ENCODE data around the gene C19orf47. TPM values are rescaled to one million over a fixed set of nuclear protein-coding genes. Genes with fewer than 3 reads are reported as not detected.

The C19orf47 gene
- total and polyA plus RNA-seq, 2 donors (not counting 1 experiment from before 2014, with no cell fraction given) = 5.1 to 9.1 TPM

DNA sequence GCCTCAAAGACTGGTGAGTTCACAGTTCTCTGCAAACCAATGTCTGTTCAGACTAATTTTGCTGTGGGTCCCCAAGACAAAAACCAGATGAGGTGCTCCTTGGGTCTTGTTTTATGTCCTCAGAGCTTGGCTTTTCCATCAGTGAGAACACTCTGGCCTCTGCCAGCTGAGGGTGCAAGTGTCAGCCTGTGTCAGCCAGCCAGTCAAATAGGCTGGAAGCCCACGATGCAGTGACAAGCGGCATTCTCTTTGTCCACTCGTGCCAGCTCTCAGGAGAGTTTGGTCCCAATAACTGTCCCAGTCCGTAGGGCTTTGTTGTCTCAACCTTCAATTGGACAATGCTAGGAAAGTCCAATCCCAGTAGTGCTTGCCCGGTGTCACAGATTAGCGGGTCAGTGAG is 53.6 kb downstream of the C19orf47 start:
- Histone ChIP-seq H2AFZ (ENCODE audit: low read length) (no peak overlapping the region), H3K4me2 (ENCODE audit: extremely low read depth, insufficient read depth, low read length) (no peak overlapping the region), H3K9ac (ENCODE audit: insufficient read depth, low read length) (no peak overlapping the region), H3K27ac (ENCODE audit: insufficient read depth, low read length) (no peak overlapping the region), H4K20me1 (ENCODE audit: control insufficient read depth, extremely low read depth, insufficient read depth, low read length) (no peaks in the 10 kb centered on the region), H3K27me3 (ENCODE audit: control insufficient read depth, insufficient read depth, low read length) (no peaks in the 10 kb centered on the region), H3K4me3 (replicated peaks in 1 of 4; ENCODE audit: control extremely low read depth in 1 of 4, insufficient read depth in 1 of 4, low read depth in 3 of 4, low read length in 4 of 4) (no peak overlapping the region), H3K9me3 (ENCODE audit: control insufficient read depth, insufficient read depth, low read depth, low read length) (no peaks in the 10 kb centered on the region), H3K4me1 (ENCODE audit: control insufficient read depth, extremely low read depth, insufficient read depth, low read length) (no peaks in the 10 kb centered on the region), H3K36me3 (ENCODE audit: control insufficient read depth, insufficient read depth, low read length) (no peaks in the 10 kb centered on the region), H3K79me2 (ENCODE audit: control insufficient read depth, insufficient read depth, low read length) (no peaks in the 10 kb centered on the region)
- DNase-seq (ENCODE audit: low read depth in 2 of 2) = no peak
- TF ChIP-seq, protein P1, sequence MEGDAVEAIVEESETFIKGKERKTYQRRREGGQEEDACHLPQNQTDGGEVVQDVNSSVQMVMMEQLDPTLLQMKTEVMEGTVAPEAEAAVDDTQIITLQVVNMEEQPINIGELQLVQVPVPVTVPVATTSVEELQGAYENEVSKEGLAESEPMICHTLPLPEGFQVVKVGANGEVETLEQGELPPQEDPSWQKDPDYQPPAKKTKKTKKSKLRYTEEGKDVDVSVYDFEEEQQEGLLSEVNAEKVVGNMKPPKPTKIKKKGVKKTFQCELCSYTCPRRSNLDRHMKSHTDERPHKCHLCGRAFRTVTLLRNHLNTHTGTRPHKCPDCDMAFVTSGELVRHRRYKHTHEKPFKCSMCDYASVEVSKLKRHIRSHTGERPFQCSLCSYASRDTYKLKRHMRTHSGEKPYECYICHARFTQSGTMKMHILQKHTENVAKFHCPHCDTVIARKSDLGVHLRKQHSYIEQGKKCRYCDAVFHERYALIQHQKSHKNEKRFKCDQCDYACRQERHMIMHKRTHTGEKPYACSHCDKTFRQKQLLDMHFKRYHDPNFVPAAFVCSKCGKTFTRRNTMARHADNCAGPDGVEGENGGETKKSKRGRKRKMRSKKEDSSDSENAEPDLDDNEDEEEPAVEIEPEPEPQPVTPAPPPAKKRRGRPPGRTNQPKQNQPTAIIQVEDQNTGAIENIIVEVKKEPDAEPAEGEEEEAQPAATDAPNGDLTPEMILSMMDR (conservative IDR thresholded peaks at IDR 0.05 in 1 of 2, IDR thresholded peaks at IDR 0.05 in 1 of 2; ENCODE audit: low read depth in 1 of 2, low read length in 2 of 2) = no peak
- TF ChIP-seq EZH2 (IDR thresholded peaks at IDR 0.05; ENCODE audit: low read length, missing control alignments) = no peak

GRCh38 chr19:40286971-40287421 is 61.2 kb downstream of the C19orf47 start:
- Histone ChIP-seq H3K4me1 (ENCODE audit: control insufficient read depth, extremely low read depth, insufficient read depth, low read length) (peaks cover 15% of the 10 kb centered on the region), H3K79me2 (ENCODE audit: control insufficient read depth, insufficient read depth, low read length) (peaks cover 30% of the 10 kb centered on the region), H3K4me3 (replicated peaks in 1 of 4; ENCODE audit: control extremely low read depth in 1 of 4, insufficient read depth in 1 of 4, low read depth in 3 of 4, low read length in 4 of 4) (peak overlapping the region in 1 of 4 experiments; percentile 49), H3K27ac (ENCODE audit: insufficient read depth, low read length) (peak overlapping the region; percentile 81), H3K27me3 (ENCODE audit: control insufficient read depth, insufficient read depth, low read length) (no peaks in the 10 kb centered on the region), H3K9ac (ENCODE audit: insufficient read depth, low read length) (no peak overlapping the region), H3K4me2 (ENCODE audit: extremely low read depth, insufficient read depth, low read length) (no peak overlapping the region), H3K36me3 (ENCODE audit: control insufficient read depth, insufficient read depth, low read length) (peaks cover 4% of the 10 kb centered on the region), H4K20me1 (ENCODE audit: control insufficient read depth, extremely low read depth, insufficient read depth, low read length) (no peaks in the 10 kb centered on the region), H3K9me3 (ENCODE audit: control insufficient read depth, insufficient read depth, low read depth, low read length) (no peaks in the 10 kb centered on the region), H2AFZ (ENCODE audit: low read length) (peak overlapping the region; percentile 88)
- no peak for DNase-seq (ENCODE audit: low read depth in 2 of 2)
- TF ChIP-seq, protein P1 (conservative IDR thresholded peaks at IDR 0.05 in 1 of 2, IDR thresholded peaks at IDR 0.05 in 1 of 2; ENCODE audit: low read depth in 1 of 2, low read length in 2 of 2) = no peak
- TF ChIP-seq EZH2 (IDR thresholded peaks at IDR 0.05; ENCODE audit: low read length, missing control alignments) = no peak

DNA sequence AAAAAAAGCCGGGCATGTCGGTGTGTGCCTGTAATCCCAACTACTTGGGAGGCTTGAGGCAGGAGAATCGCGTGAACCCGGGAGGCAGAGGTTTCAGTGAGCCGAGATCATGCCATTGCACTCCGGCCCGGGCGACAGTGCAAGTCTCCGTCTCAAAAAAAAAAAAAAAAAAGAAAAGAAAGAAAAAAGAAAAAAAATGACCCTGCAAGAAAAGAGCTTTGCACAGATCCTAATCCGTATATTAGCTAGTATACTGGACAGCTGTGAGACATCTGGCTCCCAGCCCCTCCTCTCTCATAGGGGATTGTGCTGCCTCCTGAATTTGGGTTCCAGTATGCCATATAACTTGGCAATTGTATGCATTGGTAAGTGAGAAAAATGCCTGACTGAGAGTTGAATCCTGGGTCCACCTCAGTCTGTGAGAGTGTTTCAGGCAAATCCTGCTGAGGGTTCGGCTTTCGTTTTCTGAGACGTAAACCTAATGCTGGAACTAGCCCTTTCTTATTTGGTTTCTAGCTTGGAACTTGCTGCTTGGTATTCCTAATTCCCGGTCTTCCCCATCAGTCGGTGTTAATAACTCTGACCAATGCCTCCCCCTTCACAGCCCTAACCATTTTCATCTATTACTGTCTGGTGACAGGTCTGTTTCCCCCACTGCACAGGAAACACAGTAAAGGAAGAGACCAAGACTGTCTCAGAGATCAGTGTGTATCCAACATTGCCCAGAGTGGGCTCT is 61.8 kb downstream of the C19orf47 start:
- H3K9ac ChIP-seq (ENCODE audit: insufficient read depth, low read length) = no peak overlapping the region

More for the DNA sequence above, 61.8 kb downstream of the C19orf47 start:
- peak overlapping the region in 2 of 4 experiments; percentile 16 to 49 for H3K4me3 ChIP-seq (replicated peaks in 1 of 4; ENCODE audit: control extremely low read depth in 1 of 4, insufficient read depth in 1 of 4, low read depth in 3 of 4, low read length in 4 of 4)
- TF ChIP-seq, protein P1 (conservative IDR thresholded peaks at IDR 0.05 in 1 of 2, IDR thresholded peaks at IDR 0.05 in 1 of 2; ENCODE audit: low read depth in 1 of 2, low read length in 2 of 2) = no peak
- peak in 1 of 2 donors; percentile 25 for DNase-seq (ENCODE audit: low read depth in 2 of 2)
- H3K36me3 ChIP-seq (ENCODE audit: control insufficient read depth, insufficient read depth, low read length) = peaks cover 4% of the 10 kb centered on the region
- peak overlapping the region; percentile 86 for H3K4me2 ChIP-seq (ENCODE audit: extremely low read depth, insufficient read depth, low read length)
- no peaks in the 10 kb centered on the region for H3K9me3 ChIP-seq (ENCODE audit: control insufficient read depth, insufficient read depth, low read depth, low read length)
- no peaks in the 10 kb centered on the region for H4K20me1 ChIP-seq (ENCODE audit: control insufficient read depth, extremely low read depth, insufficient read depth, low read length)
- H3K79me2 ChIP-seq (ENCODE audit: control insufficient read depth, insufficient read depth, low read length) = peaks cover 36% of the 10 kb centered on the region
- H3K27ac ChIP-seq (ENCODE audit: insufficient read depth, low read length) = peak overlapping the region; percentile 81
- peak overlapping the region; percentile 88 for H2AFZ ChIP-seq (ENCODE audit: low read length)
- peaks cover 15% of the 10 kb centered on the region for H3K4me1 ChIP-seq (ENCODE audit: control insufficient read depth, extremely low read depth, insufficient read depth, low read length)
- H3K27me3 ChIP-seq (ENCODE audit: control insufficient read depth, insufficient read depth, low read length) = no peaks in the 10 kb centered on the region

Measured in fibroblast of lung (primary cell).